Trophoblast cell (in vitro differentiated cells and primary cell): ENCODE measurements around the gene PPAN.

Source experiments
- DNase-seq, 2 donors: peaks; one replicate each; pipeline ENCODE4 v3.0.0-alpha.2; 2016
- H2AFZ ChIP-seq: 2 replicates; pipeline ENCODE4 v1.6.1; 2013; ENCODE audit warnings: low read length, moderate library complexity, mild to moderate bottlenecking; ENCODE audit not compliant: insufficient read depth, poor library complexity
- H2AK5ac ChIP-seq: 2 replicates; pipeline ENCODE4 v1.6.1; 2013; ENCODE audit warnings: mild to moderate bottlenecking, low read length
- H2BK120ac ChIP-seq: 2 replicates; pipeline ENCODE4 v1.6.1; 2013; ENCODE audit warnings: low read length, mild to moderate bottlenecking, moderate library complexity; ENCODE audit not compliant: insufficient read depth, poor library complexity
- H2BK12ac ChIP-seq: 2 replicates; pipeline ENCODE4 v1.6.1; 2013; ENCODE audit warnings: mild to moderate bottlenecking, low read length, moderate library complexity
- H2BK5ac ChIP-seq: 2 replicates; pipeline ENCODE4 v1.6.1; 2013; ENCODE audit warnings: low read length, low read depth, moderate library complexity, mild to moderate bottlenecking; ENCODE audit not compliant: poor library complexity
- H3K14ac ChIP-seq: 2 replicates; pipeline ENCODE4 v1.6.1; 2013; ENCODE audit warnings: mild to moderate bottlenecking, low read length
- H3K18ac ChIP-seq: 2 replicates; pipeline ENCODE4 v1.6.1; 2013; ENCODE audit warnings: mild to moderate bottlenecking, low read length
- H3K23ac ChIP-seq: 2 replicates; pipeline ENCODE4 v1.6.1; 2013; ENCODE audit warnings: low read length
- H3K27ac ChIP-seq: 2 replicates; pipeline ENCODE4 v1.5.1; 2013; ENCODE audit warnings: low read depth, mild to moderate bottlenecking, inconsistent platforms, low read length, moderate library complexity
- H3K27me3 ChIP-seq: 2 replicates; pipeline ENCODE4 v1.6.1; 2013; ENCODE audit warnings: inconsistent platforms, mild to moderate bottlenecking, low read length, moderate library complexity; ENCODE audit not compliant: insufficient read depth
- H3K36me3 ChIP-seq, 2 experiments: 1 replicate in 1 of 2; 2 replicates in 1 of 2; pipeline ENCODE4 v1.6.1; 2013; ENCODE audit warnings: low read length in 2 of 2, mild to moderate bottlenecking in 2 of 2, moderate library complexity in 1 of 2; ENCODE audit not compliant: insufficient read depth in 2 of 2, control insufficient read depth in 1 of 2
- H3K4ac ChIP-seq: 2 replicates; pipeline ENCODE4 v1.6.1; 2013; ENCODE audit warnings: low read depth, mild to moderate bottlenecking, low read length, moderate library complexity
- H3K4me1 ChIP-seq, 2 experiments: 1 replicate in 1 of 2; 2 replicates in 1 of 2; pipeline ENCODE4 v1.6.1; 2013; ENCODE audit warnings: low read length in 2 of 2, mild to moderate bottlenecking in 2 of 2, moderate library complexity in 1 of 2; ENCODE audit not compliant: insufficient read depth in 2 of 2, control insufficient read depth in 1 of 2
- H3K4me2 ChIP-seq: 2 replicates; pipeline ENCODE4 v1.6.1; 2013; ENCODE audit warnings: inconsistent platforms, mild to moderate bottlenecking, low read length, moderate library complexity
- H3K4me3 ChIP-seq: 2 replicates; pipeline ENCODE4 v1.5.1; 2013; ENCODE audit warnings: mild to moderate bottlenecking, low read depth, low read length, inconsistent platforms
- H3K79me1 ChIP-seq: one replicate; pipeline ENCODE4 v1.6.1; 2013; ENCODE audit warnings: low read length
- H3K79me2 ChIP-seq: 2 replicates; pipeline ENCODE4 v1.6.1; 2013; ENCODE audit warnings: low read length, mild to moderate bottlenecking; ENCODE audit not compliant: control insufficient read depth, insufficient read depth, poor library complexity
- H3K9ac ChIP-seq: 2 replicates; pipeline ENCODE4 v1.6.1; 2013; ENCODE audit warnings: mild to moderate bottlenecking, low read length
- H3K9me3 ChIP-seq: 2 replicates; pipeline ENCODE4 v1.6.1; 2013; ENCODE audit warnings: low read depth, mild to moderate bottlenecking, control low read depth, inconsistent platforms, low read length; ENCODE audit not compliant: insufficient read depth
- H4K12ac ChIP-seq: 2 replicates; pipeline ENCODE4 v1.6.1; 2013; ENCODE audit warnings: low read depth, mild to moderate bottlenecking, low read length, moderate library complexity
- H4K8ac ChIP-seq: 2 replicates; pipeline ENCODE4 v1.6.1; 2013; ENCODE audit warnings: low read depth, mild to moderate bottlenecking, low read length, moderate library complexity
- H4K91ac ChIP-seq: one replicate; pipeline ENCODE4 v1.6.1; 2013; ENCODE audit warnings: low read depth, mild to moderate bottlenecking, low read length, moderate library complexity
- WGBS: extraction: QIAGEN DNeasy Blood & Tissue Kit; methylation state at CpG from one replicate; pipeline ENCODE4 v1.1.7; 2013; ENCODE audit warnings: missing lambda C conversion rate; ENCODE audit not compliant: insufficient read length, insufficient coverage; ENCODE audit errors: extremely low coverage; 5-methylcytosine and 5-hydroxymethylcytosine counted together

The PPAN gene

DNA sequence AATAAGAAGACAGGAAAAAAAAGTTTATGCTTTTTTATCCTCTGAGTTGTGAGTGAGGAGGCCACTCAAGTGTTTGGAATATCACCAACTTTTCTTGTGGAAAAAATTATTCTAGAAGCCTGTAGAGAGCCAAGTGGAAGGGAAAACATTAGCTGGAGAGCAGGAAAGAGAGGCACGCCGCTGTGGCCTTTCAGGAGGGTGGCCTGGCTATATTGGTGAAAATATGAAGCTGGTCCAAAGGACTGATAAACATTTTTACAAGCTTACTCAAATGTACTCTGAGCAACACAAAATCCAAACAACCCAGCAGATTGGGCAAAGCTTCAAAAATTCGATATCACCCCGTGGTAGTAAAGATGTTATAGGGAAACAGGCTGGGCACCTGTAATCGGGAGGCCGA lies 15.9 kb downstream of the PPAN start:
- Histone ChIP-seq H3K27me3 (no peaks in the 10 kb centered on the region), H3K9ac (no peak overlapping the region), H2BK120ac (no peak overlapping the region), H3K79me2 (peaks cover 8% of the 10 kb centered on the region), H3K18ac (no peak overlapping the region), H3K9me3 (peaks cover 4% of the 10 kb centered on the region), H3K23ac (no peak overlapping the region), H3K4ac (no peak overlapping the region), H3K36me3 (peaks cover 19 to 36% of the 10 kb centered on the region in 2 experiments), H4K8ac (no peak overlapping the region), H3K4me1 (peaks cover 5 to 6% of the 10 kb centered on the region in 2 experiments), H2AK5ac (no peak overlapping the region), H4K91ac (no peak overlapping the region), H2BK5ac (no peak overlapping the region), H2BK12ac (no peak overlapping the region), H3K79me1 (peaks cover 6% of the 10 kb centered on the region), H3K27ac (no peak overlapping the region), H3K4me3 (no peak overlapping the region), H4K12ac (no peak overlapping the region), H2AFZ (no peak overlapping the region), H3K4me2 (no peak overlapping the region), H3K14ac (no peak overlapping the region)
- DNase-seq: no peak
- WGBS: no CpG with 5 or more reads among the region's 6 CpGs

DNA sequence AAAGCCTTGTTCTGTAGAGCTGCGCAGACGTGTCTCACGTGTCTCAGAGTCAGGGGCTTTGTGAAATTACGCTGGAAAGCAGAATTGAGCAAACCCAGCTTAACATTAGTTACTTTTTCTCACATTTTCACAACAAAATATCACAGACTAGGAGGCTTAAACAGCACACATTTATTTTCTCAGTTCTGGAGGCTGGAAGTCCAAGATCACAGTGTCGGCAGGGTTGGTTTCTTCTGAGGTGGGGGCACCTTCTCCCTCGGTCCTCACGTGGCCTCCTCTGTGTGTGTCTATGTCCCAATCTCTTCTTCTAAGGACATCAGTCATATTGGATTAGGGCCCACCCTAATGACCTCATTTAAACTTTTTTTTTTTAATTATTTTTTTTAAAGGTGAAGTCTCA lies 18.3 kb downstream of the PPAN start:
- Histone ChIP-seq H3K27me3 (no peaks in the 10 kb centered on the region), H3K23ac (no peak overlapping the region), H3K4me1 (no peaks in the 10 kb centered on the region), H3K79me2 (peaks cover 2% of the 10 kb centered on the region), H2AFZ (no peak overlapping the region), H3K4me3 (no peak overlapping the region), H2BK120ac (no peak overlapping the region), H3K14ac (no peak overlapping the region), H3K27ac (no peak overlapping the region), H3K79me1 (peaks cover 3% of the 10 kb centered on the region), H4K12ac (no peak overlapping the region), H3K36me3 (peaks cover 16 to 25% of the 10 kb centered on the region in 2 experiments), H3K18ac (no peak overlapping the region), H3K4me2 (no peak overlapping the region), H2BK5ac (no peak overlapping the region), H3K9me3 (peaks cover 3% of the 10 kb centered on the region), H3K9ac (no peak overlapping the region), H4K8ac (no peak overlapping the region), H2AK5ac (no peak overlapping the region), H4K91ac (no peak overlapping the region), H3K4ac (no peak overlapping the region), H2BK12ac (no peak overlapping the region)
- no peak for DNase-seq
- WGBS: no CpG with 5 or more reads among the region's 7 CpGs

DNA sequence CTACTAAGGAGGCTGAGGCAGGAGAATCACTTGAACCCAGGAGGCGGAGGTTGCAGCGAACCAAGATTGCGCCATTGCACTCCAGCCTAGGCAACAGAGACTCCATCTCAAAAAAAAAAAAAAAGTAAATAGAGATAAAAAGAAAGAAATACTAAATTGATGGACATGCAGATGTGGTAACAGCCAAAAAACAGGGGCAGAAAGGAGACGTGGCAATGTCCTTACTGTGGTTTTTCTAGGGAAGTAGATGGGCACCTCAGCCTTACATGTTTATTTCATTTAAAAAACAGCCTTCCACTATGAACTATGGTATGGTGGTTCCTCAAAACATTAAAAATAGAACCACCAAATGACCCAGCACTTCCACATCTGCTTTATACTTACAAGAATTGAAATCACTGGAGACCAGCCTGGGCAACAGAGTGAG lies 20.1 kb downstream of the PPAN start:
- no peak overlapping the region for H4K12ac ChIP-seq
- H2BK120ac ChIP-seq: no peak overlapping the region
- no peak overlapping the region for H2BK12ac ChIP-seq
- H3K14ac ChIP-seq: no peak overlapping the region
- H3K4ac ChIP-seq: no peak overlapping the region
- no peak overlapping the region for H4K91ac ChIP-seq
- no peak overlapping the region for H2AFZ ChIP-seq
- WGBS: no CpG with 5 or more reads among the region's 4 CpGs
- DNase-seq: no peak
- no peak overlapping the region for H2BK5ac ChIP-seq
- H3K4me1 ChIP-seq: no peaks in the 10 kb centered on the region
- H3K27me3 ChIP-seq: no peaks in the 10 kb centered on the region
- H2AK5ac ChIP-seq: no peak overlapping the region
- no peak overlapping the region for H3K27ac ChIP-seq
- no peak overlapping the region for H3K4me2 ChIP-seq
- peaks cover 29 to 36% of the 10 kb centered on the region in 2 experiments for H3K36me3 ChIP-seq
- no peak overlapping the region for H3K23ac ChIP-seq
- no peak overlapping the region for H3K9ac ChIP-seq
- no peaks in the 10 kb centered on the region for H3K9me3 ChIP-seq
- no peaks in the 10 kb centered on the region for H3K79me2 ChIP-seq
- H3K18ac ChIP-seq: no peak overlapping the region
- no peaks in the 10 kb centered on the region for H3K79me1 ChIP-seq
- H4K8ac ChIP-seq: no peak overlapping the region
- no peak overlapping the region for H3K4me3 ChIP-seq

DNA sequence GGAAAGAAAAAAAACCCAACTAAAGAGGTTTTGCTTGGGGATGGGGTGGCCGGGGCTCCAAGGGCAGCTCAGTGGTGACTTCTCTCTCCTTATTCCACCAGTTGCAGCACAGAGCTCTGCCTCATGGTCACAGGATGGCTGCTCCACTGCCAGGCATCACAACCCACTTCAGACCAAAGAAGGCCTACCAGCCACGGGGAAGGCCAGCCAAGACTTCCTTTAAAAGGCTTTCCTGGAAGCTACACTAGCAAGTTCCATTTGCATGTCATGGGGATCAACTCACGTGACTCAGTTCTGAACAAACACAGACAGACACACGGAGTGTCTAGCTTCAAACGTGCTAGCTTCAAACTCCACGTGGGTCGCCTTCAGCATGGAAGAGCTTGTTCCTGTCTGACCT lies 26.7 kb downstream of the PPAN start:
- Histone ChIP-seq H2BK120ac (no peak overlapping the region), H4K12ac (no peak overlapping the region), H2AFZ (no peak overlapping the region)

More for the DNA sequence above, 26.7 kb downstream of the PPAN start:
- no peaks in the 10 kb centered on the region for H3K9me3 ChIP-seq
- no peak overlapping the region for H4K91ac ChIP-seq
- DNase-seq: peak in 1 of 2 donors; percentile 2
- H3K4me3 ChIP-seq: no peak overlapping the region
- no peaks in the 10 kb centered on the region for H3K79me2 ChIP-seq
- H3K9ac ChIP-seq: no peak overlapping the region
- H3K4me1 ChIP-seq: no peaks in the 10 kb centered on the region
- H2BK5ac ChIP-seq: no peak overlapping the region
- no peak overlapping the region for H4K8ac ChIP-seq
- peaks cover 67 to 77% of the 10 kb centered on the region in 2 experiments for H3K36me3 ChIP-seq
- H2AK5ac ChIP-seq: no peak overlapping the region
- no peak overlapping the region for H3K23ac ChIP-seq
- H3K14ac ChIP-seq: no peak overlapping the region
- H2BK12ac ChIP-seq: no peak overlapping the region
- no peak overlapping the region for H3K4ac ChIP-seq
- no peak overlapping the region for H3K27ac ChIP-seq
- no peaks in the 10 kb centered on the region for H3K27me3 ChIP-seq
- H3K79me1 ChIP-seq: no peaks in the 10 kb centered on the region
- no peak overlapping the region for H3K18ac ChIP-seq
- no peak overlapping the region for H3K4me2 ChIP-seq
- WGBS: no CpG with 5 or more reads among the region's 7 CpGs
